ENCODE data around the gene FLAD1.

The FLAD1 gene

DNA sequence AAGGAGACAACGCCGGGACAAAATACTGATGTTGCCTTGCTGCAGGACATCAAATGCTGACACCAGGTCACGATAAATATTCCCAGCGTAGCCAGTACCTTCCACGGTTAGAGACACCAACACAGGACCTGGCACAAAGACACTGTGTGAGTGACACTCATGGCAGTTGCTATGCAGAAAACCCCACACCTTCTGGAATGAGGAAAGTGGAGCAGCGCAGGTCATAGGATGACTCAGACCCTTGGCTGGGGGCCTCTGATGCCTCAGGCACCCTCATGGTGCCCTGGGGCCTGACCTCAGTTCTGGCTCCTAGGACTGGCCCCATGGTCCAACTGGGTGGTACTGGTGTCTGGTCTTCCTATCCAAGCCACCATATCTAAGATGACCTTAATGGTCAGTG lies 43.4 kb downstream of the FLAD1 start:
- no peaks in the 10 kb centered on the region for H3K4me1 ChIP-seq (ENCODE audit: low read length)
- no peaks in the 10 kb centered on the region for H3K36me3 ChIP-seq (replicated peaks; ENCODE audit: low read depth, low read length)
- H3K4me2 ChIP-seq (ENCODE audit: low read length): no peak overlapping the region
- H4K20me1 ChIP-seq (ENCODE audit: insufficient read depth, low read length): no peaks in the 10 kb centered on the region
- no peak overlapping the region for H3K9ac ChIP-seq (ENCODE audit: low read length)
- peaks cover 8% of the 10 kb centered on the region; the same call in 1 of the 2 replicates for H3K27me3 ChIP-seq (ENCODE audit: low read depth, low read length)
- no peaks in the 10 kb centered on the region for H3K9me3 ChIP-seq (ENCODE audit: insufficient read depth, low read length)
- no peak overlapping the region for H3K4me3 ChIP-seq (ENCODE audit: low read length)
- no peak overlapping the region for H2AFZ ChIP-seq (ENCODE audit: low read depth, low read length)
- no peak overlapping the region for H3K27ac ChIP-seq (ENCODE audit: low read length)
- no peaks in the 10 kb centered on the region for H3K79me2 ChIP-seq (ENCODE audit: low read length)
- TF ChIP-seq EZH2phosphoT487 (IDR thresholded peaks at IDR 0.05; ENCODE audit: low read depth): no peak
- TF ChIP-seq CTCF (IDR thresholded peaks at IDR 0.05; ENCODE audit: low read depth, low read length): no peak

- H4K20me1 ChIP-seq (ENCODE audit: insufficient read depth, low read length): no peaks in the 10 kb centered on the region
- H3K4me1 ChIP-seq (ENCODE audit: low read length): no peaks in the 10 kb centered on the region
- no peaks in the 10 kb centered on the region for H3K79me2 ChIP-seq (ENCODE audit: low read length)
- no peaks in the 10 kb centered on the region for H3K9me3 ChIP-seq (ENCODE audit: insufficient read depth, low read length)
- H3K36me3 ChIP-seq (replicated peaks; ENCODE audit: low read depth, low read length): no peaks in the 10 kb centered on the region
- TF ChIP-seq CTCF (IDR thresholded peaks at IDR 0.05; ENCODE audit: low read depth, low read length): no peak
- no peak for TF ChIP-seq EZH2phosphoT487 (IDR thresholded peaks at IDR 0.05; ENCODE audit: low read depth)
- H2AFZ ChIP-seq (ENCODE audit: low read depth, low read length): no peak overlapping the region
- no peak overlapping the region for H3K9ac ChIP-seq (ENCODE audit: low read length)
- H3K27ac ChIP-seq (ENCODE audit: low read length): no peak overlapping the region
- H3K27me3 ChIP-seq (ENCODE audit: low read depth, low read length): peaks cover 7% of the 10 kb centered on the region; the same call in 1 of the 2 replicates
- no peak overlapping the region for H3K4me2 ChIP-seq (ENCODE audit: low read length)
- H3K4me3 ChIP-seq (ENCODE audit: low read length): no peak overlapping the region
Observed at GRCh38 chr1:155029513-155030242, 46.5 kb downstream of the FLAD1 start.

DNA sequence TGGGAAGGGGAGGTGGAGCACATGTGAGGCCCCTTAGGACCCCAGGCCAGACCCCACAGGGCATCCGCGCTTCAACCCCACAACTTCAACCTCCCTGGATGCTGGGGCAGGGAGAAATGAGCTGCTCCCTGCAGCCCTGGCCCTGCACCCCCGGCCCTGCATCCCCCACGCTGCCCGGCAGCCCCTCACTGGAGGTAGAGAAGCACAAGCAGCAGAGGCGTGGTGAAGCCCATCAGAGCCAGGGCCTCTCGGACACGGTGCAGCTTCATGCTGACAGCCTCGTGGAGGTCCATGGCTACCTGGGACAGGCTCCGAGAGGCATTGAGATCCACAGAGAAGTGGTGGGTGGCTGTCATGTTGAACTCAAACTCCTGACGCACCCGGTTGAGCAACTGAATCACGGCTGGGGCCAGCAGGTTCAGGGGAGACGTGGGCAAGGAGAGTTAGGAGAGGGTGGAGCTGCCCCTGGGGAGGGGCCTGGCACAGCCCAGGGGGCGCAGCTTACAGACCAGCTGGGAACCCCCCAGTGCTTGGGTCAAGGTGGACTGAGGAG lies 47.2 kb downstream of the FLAD1 start:
- no peak overlapping the region for H2AFZ ChIP-seq (ENCODE audit: low read depth, low read length)
- TF ChIP-seq CTCF (IDR thresholded peaks at IDR 0.05; ENCODE audit: low read depth, low read length) (no peak), EZH2phosphoT487 (IDR thresholded peaks at IDR 0.05; ENCODE audit: low read depth) (no peak)

DNA sequence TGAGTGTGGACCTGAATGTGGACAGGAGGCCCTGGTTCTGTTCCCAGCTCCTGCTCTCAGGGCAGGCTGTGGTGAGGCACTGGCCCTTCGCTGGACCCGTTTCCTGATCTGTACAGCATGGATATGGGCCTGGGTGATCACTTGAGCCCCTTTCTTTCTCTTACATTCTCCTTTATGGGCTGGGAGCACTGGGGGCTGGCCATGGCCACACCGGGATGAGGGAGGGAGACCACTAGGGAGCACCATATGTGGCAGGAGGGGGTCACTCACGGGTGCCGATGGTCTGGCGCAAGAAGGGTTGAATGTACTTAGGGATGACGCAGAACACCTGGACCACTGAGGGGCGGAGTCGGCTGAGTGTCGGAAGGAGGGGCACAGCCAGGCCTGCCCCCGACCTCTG lies 47.8 kb downstream of the FLAD1 start:
- Histone ChIP-seq H3K9ac (ENCODE audit: low read length) (no peak overlapping the region), H3K4me3 (ENCODE audit: low read length) (no peak overlapping the region), H4K20me1 (ENCODE audit: insufficient read depth, low read length) (no peaks in the 10 kb centered on the region), H3K27me3 (ENCODE audit: low read depth, low read length) (peaks cover 6% of the 10 kb centered on the region; the same call in 1 of the 2 replicates), H3K79me2 (ENCODE audit: low read length) (no peaks in the 10 kb centered on the region), H3K4me1 (ENCODE audit: low read length) (no peaks in the 10 kb centered on the region), H3K27ac (ENCODE audit: low read length) (no peak overlapping the region), H3K36me3 (replicated peaks; ENCODE audit: low read depth, low read length) (no peaks in the 10 kb centered on the region), H3K4me2 (ENCODE audit: low read length) (no peak overlapping the region), H2AFZ (ENCODE audit: low read depth, low read length) (no peak overlapping the region), H3K9me3 (ENCODE audit: insufficient read depth, low read length) (no peaks in the 10 kb centered on the region)
- TF ChIP-seq EZH2phosphoT487 (IDR thresholded peaks at IDR 0.05; ENCODE audit: low read depth) (no peak), CTCF (IDR thresholded peaks at IDR 0.05; ENCODE audit: low read depth, low read length) (no peak)

More for the DNA sequence above, 47.2 kb downstream of the FLAD1 start:
- Histone ChIP-seq H3K4me1 (ENCODE audit: low read length) (no peaks in the 10 kb centered on the region), H3K27ac (ENCODE audit: low read length) (no peak overlapping the region), H3K27me3 (ENCODE audit: low read depth, low read length) (peaks cover 7% of the 10 kb centered on the region; the same call in 1 of the 2 replicates), H4K20me1 (ENCODE audit: insufficient read depth, low read length) (no peaks in the 10 kb centered on the region), H3K4me2 (ENCODE audit: low read length) (no peak overlapping the region), H3K4me3 (ENCODE audit: low read length) (no peak overlapping the region), H3K79me2 (ENCODE audit: low read length) (no peaks in the 10 kb centered on the region), H3K36me3 (replicated peaks; ENCODE audit: low read depth, low read length) (no peaks in the 10 kb centered on the region), H3K9me3 (ENCODE audit: insufficient read depth, low read length) (no peaks in the 10 kb centered on the region), H3K9ac (ENCODE audit: low read length) (no peak overlapping the region)
